Measurements from ENCODE around the gene CHI3L2.
"Not testable (repeated sequence)": the region's sequence is repeated elsewhere in the genome, so short reads cannot be mapped to it uniquely, and the experiment has no call there.

The CHI3L2 gene

GRCh38 chr1:111202366-111202706 lies 25.2 kb upstream of the CHI3L2 start:
- DNase-seq (ENCODE audit: low spot score): no peak

- no peak for DNase-seq (ENCODE audit: low spot score)
Observed at GRCh38 chr1:111202707-111203623, 24.5 kb upstream of the CHI3L2 start.

- DNase-seq (ENCODE audit: low spot score): peak; percentile 90
Observed at GRCh38 chr1:111203681-111204200, 23.8 kb upstream of the CHI3L2 start.

GRCh38 chr1:111204201-111204982 lies 23.1 kb upstream of the CHI3L2 start:
- DNase-seq (ENCODE audit: low spot score): peak; percentile 85

- peak; percentile 39 for DNase-seq (ENCODE audit: low spot score)
Observed at GRCh38 chr1:111204983-111205713, 22.4 kb upstream of the CHI3L2 start.

GRCh38 chr1:111205714-111206050 lies 21.8 kb upstream of the CHI3L2 start:
- no peak for DNase-seq (ENCODE audit: low spot score)

GRCh38 chr1:111208921-111209320 lies 18.6 kb upstream of the CHI3L2 start:
- no peak for DNase-seq (ENCODE audit: low spot score)

GRCh38 chr1:111209622-111210021 lies 17.9 kb upstream of the CHI3L2 start:
- DNase-seq (ENCODE audit: low spot score): no peak

GRCh38 chr1:111211921-111212320 lies 15.6 kb upstream of the CHI3L2 start:
- no peak for DNase-seq (ENCODE audit: low spot score)

- DNase-seq (ENCODE audit: low spot score): no peak
Observed at GRCh38 chr1:111212634-111213335, 14.7 kb upstream of the CHI3L2 start.

- no peak for DNase-seq (ENCODE audit: low spot score)
Observed at GRCh38 chr1:111213412-111213811, 14.1 kb upstream of the CHI3L2 start.

GRCh38 chr1:111214074-111214801 lies 13.3 kb upstream of the CHI3L2 start:
- DNase-seq (ENCODE audit: low spot score): no peak

GRCh38 chr1:111214884-111215283 lies 12.6 kb upstream of the CHI3L2 start:
- no peak for DNase-seq (ENCODE audit: low spot score)

GRCh38 chr1:111215285-111215684 lies 12.2 kb upstream of the CHI3L2 start:
- DNase-seq (ENCODE audit: low spot score): not testable (repeated sequence)

GRCh38 chr1:111216751-111217150 lies 10.8 kb upstream of the CHI3L2 start:
- no peak for DNase-seq (ENCODE audit: low spot score)

- DNase-seq (ENCODE audit: low spot score): no peak
Observed at GRCh38 chr1:111217183-111217910, 10.2 kb upstream of the CHI3L2 start.

GRCh38 chr1:111218701-111219556 lies 8.6 kb upstream of the CHI3L2 start:
- DNase-seq (ENCODE audit: low spot score): no peak

- DNase-seq (ENCODE audit: low spot score): peak; percentile 73
Observed at GRCh38 chr1:111219557-111220286, 7.8 kb upstream of the CHI3L2 start.
